RWPE1 (cell line): ENCODE data around the gene UNC79.

Source experiments
- CTCF ChIA-PET: fragments of 350-600 bp; sonication (Branson Sonifier 250); formaldehyde crosslinking; extraction: SDS; loops from one replicate; lab custom pipeline; 2021; lab: Yijun Ruan, JAX
- POLR2A ChIA-PET: fragments of 400-600 bp; formaldehyde crosslinking; extraction: SDS; loops from one replicate; lab custom pipeline; 2020; ENCODE audit warnings: antibody characterized with exemption; ENCODE audit not compliant: low non-redundant PET; lab: Yijun Ruan, JAX
- DNase-seq: peaks from one replicate; pipeline ENCODE4 v3.0.0; 2012; ENCODE audit warnings: low spot score
- H3K27ac ChIP-seq: fragments of 450-650 bp; 2 replicates; pipeline ENCODE4 v1.5.1; 2017
- TF ChIP-seq, protein P1 (sequence below): fragments of 450-650 bp; conservative IDR thresholded peaks from 2 replicates; pipeline ENCODE4 v1.5.1; 2017; ENCODE audit warnings: low read depth, mild to moderate bottlenecking

UNC79 gene

DNA sequence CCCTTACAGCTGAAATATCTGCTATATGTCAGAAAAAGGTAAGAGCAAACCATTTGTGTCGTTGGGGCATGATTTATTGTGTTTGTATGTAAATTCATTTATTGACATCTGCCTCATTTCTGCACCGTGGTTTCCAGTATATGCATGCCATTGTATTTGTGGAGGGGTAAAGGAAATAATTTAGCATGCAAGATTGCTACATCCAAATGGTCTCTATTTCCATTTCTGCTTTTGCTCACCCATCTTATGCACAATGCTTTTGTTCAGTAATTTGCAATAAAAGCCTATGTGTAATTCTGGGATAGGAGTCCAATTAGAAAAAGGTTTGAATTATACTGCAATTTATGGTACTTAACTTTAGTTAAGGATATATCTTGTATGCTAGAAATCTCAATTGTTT, 101.8 kb downstream of the UNC79 start:
- ChIA-PET CTCF (no interaction called here), POLR2A (no interaction called here)
- no peak overlapping the region for H3K27ac ChIP-seq
- no peak for DNase-seq
- TF ChIP-seq, protein P1, sequence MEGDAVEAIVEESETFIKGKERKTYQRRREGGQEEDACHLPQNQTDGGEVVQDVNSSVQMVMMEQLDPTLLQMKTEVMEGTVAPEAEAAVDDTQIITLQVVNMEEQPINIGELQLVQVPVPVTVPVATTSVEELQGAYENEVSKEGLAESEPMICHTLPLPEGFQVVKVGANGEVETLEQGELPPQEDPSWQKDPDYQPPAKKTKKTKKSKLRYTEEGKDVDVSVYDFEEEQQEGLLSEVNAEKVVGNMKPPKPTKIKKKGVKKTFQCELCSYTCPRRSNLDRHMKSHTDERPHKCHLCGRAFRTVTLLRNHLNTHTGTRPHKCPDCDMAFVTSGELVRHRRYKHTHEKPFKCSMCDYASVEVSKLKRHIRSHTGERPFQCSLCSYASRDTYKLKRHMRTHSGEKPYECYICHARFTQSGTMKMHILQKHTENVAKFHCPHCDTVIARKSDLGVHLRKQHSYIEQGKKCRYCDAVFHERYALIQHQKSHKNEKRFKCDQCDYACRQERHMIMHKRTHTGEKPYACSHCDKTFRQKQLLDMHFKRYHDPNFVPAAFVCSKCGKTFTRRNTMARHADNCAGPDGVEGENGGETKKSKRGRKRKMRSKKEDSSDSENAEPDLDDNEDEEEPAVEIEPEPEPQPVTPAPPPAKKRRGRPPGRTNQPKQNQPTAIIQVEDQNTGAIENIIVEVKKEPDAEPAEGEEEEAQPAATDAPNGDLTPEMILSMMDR: no peak

DNA sequence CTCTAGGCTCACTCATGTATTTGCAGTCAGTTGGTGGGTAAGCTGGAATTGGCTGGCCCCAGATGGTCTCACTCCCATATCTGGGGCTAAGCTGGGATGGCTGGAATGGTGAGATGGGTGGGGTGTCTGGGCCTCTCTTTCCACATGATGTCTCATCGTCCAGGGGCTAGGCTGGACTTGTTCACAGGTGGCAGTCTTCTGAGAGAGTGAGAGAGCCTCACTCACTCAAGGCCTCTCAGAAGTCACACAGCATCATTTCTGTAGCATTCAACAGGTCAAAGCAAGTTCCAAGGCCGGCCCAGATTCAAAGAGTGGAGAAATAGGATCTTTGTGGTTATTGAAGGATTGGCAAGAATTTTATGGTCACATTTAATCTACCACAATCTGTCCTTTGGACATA, 102.7 kb downstream of the UNC79 start:
- TF ChIP-seq, protein P1: no peak
- peak overlapping the region; percentile 35; the same call in 1 of the 2 replicates for H3K27ac ChIP-seq
- CTCF ChIA-PET: interaction anchor here (0.6 kb wide), 1 partner anchor 1553 kb away, joined by 6 read pairs; no protein-coding TSS in a partner anchor
- POLR2A ChIA-PET: no interaction called here
- peak; percentile 34 for DNase-seq

DNA sequence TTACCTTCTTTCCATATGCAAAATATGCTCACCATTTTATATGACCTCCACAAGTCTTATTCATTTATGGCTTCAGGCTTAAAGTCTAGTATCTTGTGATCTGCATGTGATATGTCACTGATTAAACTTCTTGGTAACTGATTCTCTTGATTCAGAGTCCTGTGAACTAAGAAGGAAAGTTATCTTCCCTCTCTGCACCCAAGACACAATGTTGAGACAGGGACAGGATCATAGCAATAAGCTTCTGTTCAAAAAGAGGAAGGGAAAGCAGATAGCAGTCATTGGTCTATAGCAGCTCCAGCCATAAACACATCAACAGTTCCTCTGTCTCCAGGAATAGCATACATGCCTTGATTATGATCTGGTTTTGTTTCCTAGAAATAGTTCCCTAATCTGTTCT, 103.1 kb downstream of the UNC79 start:
- ChIA-PET POLR2A (no interaction called here), CTCF (no interaction called here)
- TF ChIP-seq, protein P1: no peak
- H3K27ac ChIP-seq: no peak overlapping the region
- DNase-seq: no peak

DNA sequence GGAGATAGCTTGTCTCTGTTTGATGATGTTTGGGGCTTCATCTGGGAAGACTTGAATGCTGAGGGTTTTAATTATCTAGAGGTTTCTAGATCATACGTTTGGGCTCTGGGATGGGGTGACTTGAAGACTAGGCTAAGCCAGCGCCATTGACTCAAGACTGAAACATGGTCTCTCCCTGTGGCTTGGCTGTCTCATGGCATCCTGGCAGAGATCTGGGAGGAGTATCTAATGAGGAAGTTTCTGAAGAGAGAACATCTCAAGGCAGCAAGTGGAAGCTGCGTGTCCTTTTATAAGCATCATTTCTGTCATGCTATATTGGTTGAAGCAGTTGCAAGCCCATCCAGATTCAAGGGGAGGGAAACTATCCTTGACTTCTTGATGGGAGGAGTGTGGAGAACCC, 104.8 kb downstream of the UNC79 start:
- CTCF ChIA-PET: no interaction called here
- TF ChIP-seq, protein P1: no peak
- H3K27ac ChIP-seq: no peak overlapping the region
- no peak for DNase-seq
- POLR2A ChIA-PET: no interaction called here

DNA sequence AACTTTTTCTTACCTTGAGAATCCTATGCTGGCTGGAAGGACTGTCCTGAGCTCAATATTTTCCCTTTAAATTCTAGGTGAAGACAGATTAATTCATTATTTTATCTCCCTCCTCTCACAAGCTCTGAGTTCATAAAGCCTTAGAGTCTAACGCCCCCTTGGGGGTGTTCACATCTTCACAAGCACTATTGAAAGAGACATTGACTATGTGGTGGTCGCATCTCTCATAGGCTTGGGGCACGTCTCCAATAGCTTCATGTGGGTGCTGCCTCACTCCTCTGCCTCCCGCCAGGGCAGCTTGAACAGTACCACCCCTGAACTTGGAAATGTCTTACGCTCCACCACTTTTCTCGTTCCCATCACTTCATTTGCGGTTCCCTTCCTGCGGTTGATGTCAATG, 106.2 kb downstream of the UNC79 start:
- no peak overlapping the region for H3K27ac ChIP-seq
- ChIA-PET CTCF (interaction anchor here (1.0 kb wide), 1 partner anchor 13 kb away, joined by 3 read pairs; no protein-coding TSS in a partner anchor), POLR2A (no interaction called here)
- DNase-seq: no peak
- TF ChIP-seq, protein P1: no peak

DNA sequence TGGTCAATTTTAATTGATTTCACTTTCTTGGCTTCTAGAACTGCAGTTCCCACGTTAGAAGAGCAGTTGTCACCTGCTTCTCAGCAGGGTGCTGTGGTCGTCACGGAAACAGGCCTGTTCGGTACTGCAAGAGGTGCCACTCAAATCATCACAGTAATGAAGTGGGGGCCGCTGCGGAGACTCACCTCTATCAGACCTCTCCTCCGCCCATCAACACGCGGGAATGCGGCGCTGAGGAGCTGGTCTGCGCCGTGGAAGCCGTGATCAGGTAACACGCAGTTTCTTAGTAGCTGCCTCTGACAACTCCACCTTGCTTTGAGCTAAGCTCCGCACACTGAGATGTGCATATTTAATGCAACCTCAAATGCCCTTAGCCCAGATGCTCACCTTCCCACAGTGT, 107.2 kb downstream of the UNC79 start:
- no peak overlapping the region for H3K27ac ChIP-seq
- TF ChIP-seq, protein P1: no peak
- CTCF ChIA-PET: interaction anchor here (0.6 to 1.0 kb wide), 2 partner anchors 14 to 433 kb away, joined by 3 read pairs; no protein-coding TSS in a partner anchor
- no peak for DNase-seq
- POLR2A ChIA-PET: no interaction called here
